GM21447 (cell line): ENCODE results near the gene ZFYVE27.

Source experiments
- ATAC-seq: cut with Tn5 transposase; IDR thresholded peaks from one replicate; pipeline ENCODE4 v1.9.1; 2021; ENCODE audit not compliant: unreplicated experiment

The ZFYVE27 gene

GRCh38 chr10:97743169-97743943 is 6.4 kb downstream of the ZFYVE27 start:
- ATAC-seq = no peak

- ATAC-seq = no peak
These were observed 7.6 kb downstream of the ZFYVE27 start for GRCh38 chr10:97744405-97745035.

GRCh38 chr10:97747573-97747972 is 10.6 kb downstream of the ZFYVE27 start:
- no peak for ATAC-seq

GRCh38 chr10:97748116-97748515 is 11.2 kb downstream of the ZFYVE27 start:
- no peak for ATAC-seq

GRCh38 chr10:97752956-97753355 is 16.0 kb downstream of the ZFYVE27 start:
- no peak for ATAC-seq

GRCh38 chr10:97754726-97755125 is 17.8 kb downstream of the ZFYVE27 start:
- no peak for ATAC-seq

- no peak for ATAC-seq
These were observed 18.8 kb downstream of the ZFYVE27 start for GRCh38 chr10:97755718-97756117.

- no peak for ATAC-seq
These were observed 20.5 kb downstream of the ZFYVE27 start for GRCh38 chr10:97757471-97757870.

GRCh38 chr10:97759158-97759887 is 22.4 kb downstream of the ZFYVE27 start:
- peak; percentile 59 for ATAC-seq

- no peak for ATAC-seq
These were observed 23.0 kb downstream of the ZFYVE27 start for GRCh38 chr10:97759946-97760345.

- ATAC-seq = no peak
These were observed 23.7 kb downstream of the ZFYVE27 start for GRCh38 chr10:97760461-97761257.

GRCh38 chr10:97761331-97761865 is 24.5 kb downstream of the ZFYVE27 start:
- no peak for ATAC-seq

- no peak for ATAC-seq
These were observed 25.1 kb downstream of the ZFYVE27 start for GRCh38 chr10:97762056-97762455.

GRCh38 chr10:97762816-97763215 is 25.9 kb downstream of the ZFYVE27 start:
- ATAC-seq = no peak

- ATAC-seq = no peak
These were observed 26.5 kb downstream of the ZFYVE27 start for GRCh38 chr10:97763411-97763810.

- ATAC-seq = no peak
These were observed 27.0 kb downstream of the ZFYVE27 start for GRCh38 chr10:97763947-97764346.

GRCh38 chr10:97764519-97764931 is 27.6 kb downstream of the ZFYVE27 start:
- peak; percentile 57 for ATAC-seq

- ATAC-seq = no peak
These were observed 28.3 kb downstream of the ZFYVE27 start for GRCh38 chr10:97765201-97765600.

GRCh38 chr10:97766106-97766810 is 29.3 kb downstream of the ZFYVE27 start:
- no peak for ATAC-seq
